ENCODE results near the gene PALM.

GRCh38 chr19:739998-740715 is 31.4 kb downstream of the PALM start:
- TF ChIP-seq CTCF (IDR thresholded peaks at IDR 0.05 in 4 of 5, conservative IDR thresholded peaks at IDR 0.05 in 1 of 5) (no peak), POLR2A (IDR thresholded peaks at IDR 0.05) (no peak)

Data from gastrocnemius medialis (tissue), 4 donors.